Pericardium fibroblast (primary cell): ENCODE results near the gene MAN2B1. TPM values are rescaled to one million over a fixed set of nuclear protein-coding genes. Genes with fewer than 3 reads are reported as not detected.

Experiments used
- total RNA-seq: library from RNA; depleted of rRNA; stranded (reverse); fragments of >200 nt; gene quantifications from 2 replicates; pipeline ENCODE4 v1.2.3, GENCODE V29; 2015

The MAN2B1 gene
- total RNA-seq: 84.3 and 93.9 TPM in 2 replicates

GRCh38 chr19:12666265-12667048, at the start of gene MAN2B1, which contains the start of gene WDR83:
TSS of gene MAN2B1 (minus strand) at chr19:12666742. CDS start at chr19:12666701, 41 bp downstream.
TSS of gene WDR83 (plus strand) at chr19:12666807. CDS start at chr19:12669791, 2,984 bp downstream.

DNA sequence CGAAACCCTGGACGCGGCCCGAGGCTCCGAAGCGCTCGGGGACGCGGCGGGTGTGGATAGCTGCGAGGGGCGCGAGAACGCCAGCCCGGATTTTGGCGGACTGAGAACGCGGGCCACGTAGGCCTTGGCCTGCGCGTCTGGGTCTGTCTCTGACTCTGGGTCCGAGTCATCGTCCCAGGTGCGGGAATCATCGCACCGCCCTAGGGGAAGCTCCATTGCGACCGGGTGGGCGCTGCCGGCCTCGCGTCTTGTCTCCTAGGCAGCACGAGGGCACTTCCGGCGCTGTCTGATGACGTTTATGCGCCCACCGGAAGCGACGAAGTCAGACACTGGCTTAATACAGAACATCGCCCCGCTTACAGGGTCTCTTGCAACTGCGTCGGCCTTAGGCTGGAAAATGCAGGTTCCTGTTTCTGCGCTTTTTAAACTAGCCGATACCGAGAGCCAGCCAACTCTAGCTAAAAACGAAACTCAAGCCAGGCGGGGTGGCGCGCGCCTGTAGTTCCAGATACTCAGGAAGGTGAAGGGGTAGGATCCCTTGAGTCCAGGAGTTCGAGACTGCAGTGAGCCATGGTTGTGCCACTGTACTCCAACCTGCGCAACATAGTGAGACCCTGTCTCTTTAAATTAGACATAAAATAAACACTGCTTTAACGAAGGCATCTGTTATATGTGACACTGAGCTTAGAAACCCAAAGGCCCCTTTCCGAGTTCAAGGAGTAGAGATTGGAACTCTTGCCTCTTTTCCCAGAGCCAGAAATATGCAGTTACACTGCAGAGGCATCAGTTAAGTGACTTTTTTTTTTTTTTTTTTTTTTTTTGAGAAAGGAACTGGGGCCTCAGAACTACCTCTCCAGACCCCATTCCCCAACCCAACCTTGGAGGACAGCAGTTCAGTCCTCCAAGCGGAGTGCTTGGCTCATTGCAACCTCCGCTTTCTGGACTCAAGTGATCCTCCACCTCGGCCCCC, 30.1 kb upstream of the MAN2B1 start, which contains the start of gene FBXW9:
Gene FBXW9, minus strand, starts transcription at position 266 of the 970 bp plus-strand sequence. Its CDS starts 50 bp downstream, at position 216.

GRCh38 chr19:12687496-12688196, 21.1 kb upstream of the MAN2B1 start, which contains the start of gene GNG14:
TSS of gene GNG14 (plus strand) at chr19:12687998. CDS start at chr19:12688049, 51 bp downstream.

DNA sequence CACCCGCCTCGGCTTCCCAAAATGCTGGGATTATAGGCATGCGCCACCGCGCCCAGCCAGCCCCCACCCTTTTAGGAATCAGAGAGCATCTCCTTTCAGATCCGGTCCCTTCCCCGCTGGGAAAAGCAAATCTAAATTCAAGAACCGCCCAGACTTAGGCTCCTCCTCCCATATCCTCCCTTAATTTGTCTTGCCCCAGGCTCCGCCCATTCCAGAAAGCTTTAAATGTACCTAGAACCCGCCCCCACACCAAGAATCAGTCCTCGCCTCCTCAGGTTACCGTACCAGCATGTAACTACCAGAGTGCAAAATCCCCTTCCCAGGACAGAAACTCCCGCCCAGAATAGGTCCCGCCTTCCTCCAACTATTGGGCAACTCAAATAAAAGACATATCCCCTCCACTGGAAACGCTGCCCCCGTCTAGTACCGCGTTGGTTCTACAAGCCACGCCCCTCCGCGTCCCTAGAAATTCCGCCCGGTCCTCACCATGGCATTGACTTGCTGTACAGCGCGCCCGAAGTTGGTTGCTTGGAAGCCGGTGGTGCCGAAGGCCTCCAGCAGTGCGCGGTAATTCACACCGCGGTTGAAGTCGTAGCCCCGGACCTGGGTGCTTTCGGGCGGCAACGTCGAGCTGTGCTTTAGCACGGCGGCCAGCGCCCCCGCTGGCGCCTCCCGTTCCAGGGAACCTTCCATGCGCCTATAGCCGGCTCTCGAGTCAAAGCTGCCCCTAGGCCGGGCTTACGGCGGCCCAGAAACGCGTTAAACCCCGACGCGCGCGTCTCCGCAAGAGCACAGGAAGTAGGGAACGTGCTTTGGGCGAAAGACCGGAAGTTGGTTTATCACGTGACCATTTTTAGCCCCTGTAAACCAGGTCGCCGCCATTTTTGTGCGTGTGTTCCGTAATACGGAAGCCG, 14.8 kb upstream of the MAN2B1 start, which contains the start of gene DHPS:
Gene DHPS, minus strand, starts transcription at position 807 of the 914 bp plus-strand sequence. Its CDS starts 114 bp downstream, at position 693.

DNA sequence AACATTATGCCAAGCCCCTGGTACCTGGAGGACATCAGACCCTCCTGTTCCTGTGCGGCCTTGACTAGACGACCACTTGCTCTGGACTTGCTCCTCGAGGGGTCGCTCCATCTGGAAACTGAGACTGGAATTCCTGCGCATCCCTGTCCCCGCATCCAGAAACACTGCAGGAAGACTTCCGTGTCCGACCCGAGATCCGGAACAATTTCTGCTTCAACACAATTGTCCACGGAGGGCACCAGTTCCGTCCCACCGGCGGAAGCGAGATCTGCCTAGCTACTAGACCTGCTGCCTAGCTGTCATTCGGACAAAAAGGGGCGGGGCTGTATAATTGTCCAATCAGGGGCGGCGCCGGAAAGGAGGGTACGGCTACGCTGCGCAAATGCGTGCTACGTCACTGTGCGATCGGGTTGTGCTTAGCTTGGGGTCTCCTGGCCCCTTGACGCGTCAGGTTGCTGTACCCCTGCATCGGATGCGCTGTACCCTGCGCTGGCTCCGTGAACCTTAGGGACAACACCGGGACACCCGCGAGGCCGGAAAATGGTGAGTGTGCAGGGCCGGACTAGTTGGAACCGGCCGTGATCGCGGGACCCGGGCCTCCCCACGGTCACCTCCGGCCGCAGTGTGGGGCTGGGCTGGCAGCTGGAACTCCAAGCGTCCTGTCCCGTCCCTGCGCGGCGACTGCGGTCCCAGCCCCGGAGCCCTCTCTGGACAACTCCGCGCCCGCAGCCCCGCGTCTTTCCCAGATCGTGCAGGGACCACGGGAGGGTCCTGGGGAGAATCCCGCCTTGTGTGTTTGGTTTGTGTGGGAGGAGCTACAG, 55.8 kb downstream of the MAN2B1 start, which contains the start of the genes ZNF490 and ZNF791:
Gene ZNF490, minus strand, starts transcription at position 274 of the 821 bp plus-strand sequence. Its CDS starts 133 bp downstream, at position 141.
Gene ZNF791, plus strand, starts transcription at position 381 of the 821 bp plus-strand sequence. Its CDS starts 160 bp downstream, at position 541.

Other genes with a start within 250 kb of the MAN2B1 start
- 0.70 and 1.4 TPM in 2 replicates for gene ZNF443, start 225.7 kb downstream of the MAN2B1 start, total RNA-seq
- gene ZNF709, start 181.9 kb downstream of the MAN2B1 start, total RNA-seq: 0.68 and 2.8 TPM in 2 replicates
- 3.4 and 5.3 TPM in 2 replicates for gene ZNF564, start 115.3 kb downstream of the MAN2B1 start, total RNA-seq
- 3.6 and 5.7 TPM in 2 replicates for gene ZNF490, start 55.9 kb downstream of the MAN2B1 start, total RNA-seq
- 6.7 and 7.7 TPM in 2 replicates for gene ZNF791, start 55.8 kb downstream of the MAN2B1 start, total RNA-seq
- gene WDR83, start 65 bp upstream of the MAN2B1 start, total RNA-seq: 5.2 and 9.6 TPM in 2 replicates
- gene DHPS, start 15.1 kb upstream of the MAN2B1 start, total RNA-seq: 48.9 and 66.1 TPM in 2 replicates
- not detected in 2 replicates for gene GNG14, start 21.3 kb upstream of the MAN2B1 start, total RNA-seq
- 6.8 and 10.0 TPM in 2 replicates for gene FBXW9, start 29.9 kb upstream of the MAN2B1 start, total RNA-seq
- gene TNPO2, start 57.2 kb upstream of the MAN2B1 start, total RNA-seq: 19.6 and 32.4 TPM in 2 replicates
- 401 and 414 TPM in 2 replicates for gene TRIR, start 67.9 kb upstream of the MAN2B1 start, total RNA-seq
- 56.9 and 70.8 TPM in 2 replicates for gene GET3, start 70.8 kb upstream of the MAN2B1 start, total RNA-seq
- under 0.01 TPM in 1 of 2 replicates, not detected in the other for gene BEST2, start 85.0 kb upstream of the MAN2B1 start, total RNA-seq
- gene HOOK2, start 108.8 kb upstream of the MAN2B1 start, total RNA-seq: 11.7 and 16.1 TPM in 2 replicates
- 334 and 352 TPM in 2 replicates for gene JUNB, start 124.7 kb upstream of the MAN2B1 start, total RNA-seq
- gene PRDX2, start 135.1 kb upstream of the MAN2B1 start, total RNA-seq: 184 and 198 TPM in 2 replicates
- gene THSD8, start 135.3 kb upstream of the MAN2B1 start, total RNA-seq: not detected in 2 replicates
- gene RNASEH2A, start 139.8 kb upstream of the MAN2B1 start, total RNA-seq: 7.7 and 9.2 TPM in 2 replicates
- 0.43 TPM in 1 of 2 replicates, not detected in the other for gene RTBDN, start 167.8 kb upstream of the MAN2B1 start, total RNA-seq
- gene MAST1, start 171.8 kb upstream of the MAN2B1 start, total RNA-seq: 0.12 and 1.0 TPM in 2 replicates
- 42.4 and 52.9 TPM in 2 replicates for gene DNASE2, start 214.7 kb upstream of the MAN2B1 start, total RNA-seq
- not detected in 2 replicates for gene KLF1, start 220.5 kb upstream of the MAN2B1 start, total RNA-seq
- 21.3 and 30.9 TPM in 2 replicates for gene GCDH, start 224.4 kb upstream of the MAN2B1 start, total RNA-seq